Occipital lobe (tissue), 2 donors: ENCODE data around the gene FKBP4. TPM values are rescaled to one million over a fixed set of nuclear protein-coding genes. Genes with fewer than 3 reads are reported as not detected.
A peak's percentile ranks its signal among the peaks of the same experiment; 100 is the strongest.

Experiments
- DNase-seq: peaks from one replicate; lab custom pipeline; 2025; lab: John Stamatoyannopoulos, UW
- total RNA-seq: library from RNA; depleted of rRNA; stranded (reverse); fragments of >200 nt; gene quantifications from one replicate; pipeline ENCODE4 v1.2.3, GENCODE V29; 2014

The FKBP4 gene
- total RNA-seq, 1 donor from 2014 or later, result 41.2 TPM

DNA sequence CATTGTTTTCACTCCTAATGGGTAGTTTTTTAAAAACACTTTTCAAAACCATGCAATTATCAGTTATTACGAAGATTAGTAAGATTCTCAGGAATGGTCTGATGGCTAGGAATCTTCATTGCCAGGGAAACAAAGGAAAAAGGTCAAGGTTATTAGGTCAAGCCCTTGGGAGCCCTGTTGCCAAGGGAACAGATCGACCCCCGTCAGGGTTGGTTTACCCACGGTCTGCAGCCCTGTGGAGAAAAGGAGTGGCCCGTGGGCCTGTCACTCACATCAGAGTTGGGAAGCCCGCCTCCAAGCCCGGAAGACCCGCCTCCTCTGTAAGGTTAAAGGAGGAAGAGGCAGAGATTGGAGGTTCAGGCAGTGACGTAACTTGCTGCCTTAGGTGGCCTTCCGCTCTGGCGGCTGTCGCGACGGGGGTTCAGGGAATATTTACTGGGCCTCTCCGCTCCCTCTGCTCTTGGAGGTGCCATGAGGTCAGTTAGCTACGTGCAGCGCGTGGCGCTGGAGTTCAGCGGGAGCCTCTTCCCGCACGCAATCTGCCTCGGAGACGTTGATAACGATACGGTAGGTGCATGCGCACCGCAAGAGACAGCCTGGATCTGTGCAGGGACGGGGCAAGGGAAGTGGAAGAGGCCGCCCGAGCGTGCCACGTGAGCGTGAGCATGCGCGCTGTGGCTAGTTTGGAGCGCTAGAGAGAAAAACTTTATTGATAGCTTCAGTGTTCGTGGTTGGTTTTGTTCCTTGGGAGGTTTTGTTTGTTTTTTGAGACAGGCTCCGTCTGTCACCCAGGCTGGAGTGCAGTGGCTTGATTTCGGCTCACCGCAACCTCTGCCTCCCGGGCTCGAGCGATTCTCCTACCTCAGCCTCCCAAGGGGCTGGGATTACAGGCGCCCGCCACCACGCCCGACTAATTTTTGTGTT is 17.8 kb downstream of the FKBP4 start, which contains the start of gene ITFG2:
ITFG2 (plus strand) TSS at position 379 of the 924 bp plus-strand sequence; CDS start at position 472, 93 bp downstream.
- DNase-seq, result peak; percentile 98

DNA sequence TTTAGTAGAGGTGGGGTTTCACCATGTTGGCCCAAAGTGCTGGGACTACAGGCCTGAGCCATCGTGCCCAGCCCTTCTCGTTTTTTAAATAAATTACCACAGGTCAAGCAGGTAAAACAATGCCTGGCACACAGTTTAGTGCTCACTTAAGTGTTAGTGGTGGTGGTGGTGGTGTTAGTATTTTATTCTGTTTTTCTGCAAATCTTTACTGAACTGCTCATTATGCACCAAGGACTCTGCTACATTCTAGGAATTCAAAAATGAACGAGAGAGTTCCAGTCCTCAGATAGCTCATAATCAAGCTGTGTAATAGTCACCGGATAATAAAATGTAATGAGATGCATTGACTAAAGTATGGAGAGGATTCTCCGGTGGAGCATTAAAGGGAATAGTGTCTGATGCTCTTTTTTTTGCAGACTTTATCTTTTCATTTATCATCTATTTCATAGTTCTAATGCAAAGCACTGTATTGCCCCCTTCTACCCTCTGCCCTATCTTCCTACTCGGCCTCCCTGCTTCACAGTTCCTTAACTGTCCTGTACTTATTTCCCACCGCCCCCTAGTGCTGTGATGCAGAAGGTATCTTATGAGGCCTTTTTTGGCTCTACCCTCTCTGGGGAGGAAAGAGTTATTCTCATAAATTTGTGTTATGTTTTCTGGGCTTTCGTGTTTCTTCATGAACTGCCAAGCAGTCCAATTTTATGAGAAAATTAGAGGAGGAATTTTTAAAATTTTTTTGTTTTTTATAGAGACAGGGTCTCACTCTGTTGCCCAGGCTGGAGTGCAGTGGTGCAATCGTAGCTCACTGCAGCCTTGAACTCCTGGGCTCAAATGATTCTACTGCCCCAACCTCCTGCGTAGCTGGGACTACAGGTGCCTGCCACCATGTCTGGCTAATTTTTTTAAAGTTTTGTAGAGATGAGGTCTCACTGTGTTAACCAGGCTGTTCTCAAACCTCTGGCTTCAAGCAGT is 18.7 kb downstream of the FKBP4 start:
- DNase-seq, result no peak

DNA sequence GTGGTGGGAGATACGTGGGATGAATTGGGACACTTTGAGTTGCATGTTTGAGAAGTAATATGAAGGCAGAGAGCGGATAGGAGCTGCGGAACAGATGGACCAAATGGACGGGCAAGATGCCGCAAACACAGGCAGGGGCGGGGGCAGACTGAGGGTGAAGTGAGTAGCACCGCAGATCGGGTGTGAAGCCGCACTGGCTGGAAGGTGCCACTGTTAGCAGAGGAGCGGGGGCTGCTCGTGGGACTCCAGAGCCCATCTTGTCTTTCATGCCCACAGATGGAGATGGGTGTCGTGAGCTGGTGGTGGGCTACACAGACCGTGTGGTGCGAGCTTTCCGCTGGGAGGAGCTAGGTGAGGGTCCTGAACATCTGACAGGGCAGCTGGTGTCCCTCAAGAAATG is 25.0 kb downstream of the FKBP4 start:
- no peak for DNase-seq

DNA sequence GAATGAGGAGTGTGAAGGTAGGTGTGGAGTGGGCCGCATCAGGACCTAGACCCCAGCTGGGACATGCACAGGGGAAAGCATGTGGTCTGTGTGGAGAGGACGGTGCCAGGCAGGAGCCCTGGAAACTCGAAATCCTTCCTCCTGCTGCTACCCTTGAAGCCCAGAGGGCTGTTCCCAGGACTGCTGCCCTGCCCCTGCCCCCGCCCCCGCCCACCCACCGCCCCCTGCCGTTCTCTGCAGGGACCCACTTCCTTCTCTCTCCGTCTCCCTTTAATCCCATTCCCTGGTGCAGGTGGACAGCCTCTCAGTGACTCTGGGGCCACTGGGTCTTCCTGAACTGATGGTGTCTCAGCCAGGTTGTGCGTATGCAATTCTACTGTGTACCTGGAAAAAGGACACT is 25.7 kb downstream of the FKBP4 start:
- no peak for DNase-seq

DNA sequence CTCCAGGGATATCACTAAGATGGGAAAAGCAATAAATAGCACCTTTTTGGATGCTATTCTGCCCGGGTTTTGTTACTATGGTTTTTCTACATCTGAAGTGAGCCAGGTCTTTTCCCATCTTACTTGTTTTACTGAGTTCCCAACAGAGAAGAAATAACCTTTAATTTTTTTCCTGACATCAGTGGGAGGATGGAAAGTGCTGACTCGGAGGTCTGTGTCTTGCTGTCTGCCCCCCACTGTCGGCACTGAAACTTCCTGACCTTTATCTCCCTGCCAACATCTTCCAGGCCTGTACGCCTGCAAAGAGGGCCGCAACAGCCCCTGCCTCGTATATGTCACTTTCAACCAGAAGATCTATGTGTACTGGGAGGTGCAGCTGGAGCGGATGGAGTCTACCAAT is 28.7 kb downstream of the FKBP4 start:
- DNase-seq, result no peak

DNA sequence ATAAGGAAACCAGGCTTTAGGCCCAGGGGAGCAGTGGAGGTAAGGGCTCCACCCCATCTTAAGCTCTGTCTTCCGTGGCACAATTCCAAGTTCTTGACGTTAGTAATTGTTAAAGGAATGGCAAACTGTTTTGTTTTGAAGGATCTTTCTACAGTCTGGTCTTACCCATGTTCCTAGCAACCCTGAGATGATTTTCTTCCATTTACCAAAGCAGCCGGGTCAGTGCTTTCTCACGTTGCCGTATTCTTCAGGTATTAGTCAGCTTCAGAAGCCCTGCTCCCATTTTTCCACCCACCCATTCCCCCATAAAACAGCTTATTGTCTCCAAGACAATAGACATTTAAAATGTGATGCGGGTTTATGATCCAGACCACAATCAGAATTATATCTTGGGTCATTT is 29.8 kb downstream of the FKBP4 start:
- DNase-seq, result no peak

DNA sequence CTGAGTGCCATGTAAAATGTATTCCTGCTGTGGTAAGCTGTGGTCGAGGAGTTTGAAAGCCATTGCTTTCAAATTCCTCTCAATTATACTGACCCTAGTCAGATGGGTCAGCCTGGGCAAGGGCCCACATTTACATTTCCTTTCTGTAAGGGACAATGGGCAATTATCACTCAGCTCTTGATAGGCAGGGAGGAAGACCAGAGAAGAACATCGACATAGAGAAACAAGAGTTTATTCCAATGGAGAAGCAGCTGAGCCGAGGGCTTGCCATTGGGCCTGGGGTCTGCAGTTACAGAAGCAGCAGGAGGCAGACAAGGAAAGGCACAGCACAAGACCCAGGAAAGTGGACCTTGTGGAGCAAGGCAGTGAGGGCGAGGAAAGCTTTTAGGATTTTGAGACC is 30.4 kb downstream of the FKBP4 start:
- DNase-seq, result no peak

DNA sequence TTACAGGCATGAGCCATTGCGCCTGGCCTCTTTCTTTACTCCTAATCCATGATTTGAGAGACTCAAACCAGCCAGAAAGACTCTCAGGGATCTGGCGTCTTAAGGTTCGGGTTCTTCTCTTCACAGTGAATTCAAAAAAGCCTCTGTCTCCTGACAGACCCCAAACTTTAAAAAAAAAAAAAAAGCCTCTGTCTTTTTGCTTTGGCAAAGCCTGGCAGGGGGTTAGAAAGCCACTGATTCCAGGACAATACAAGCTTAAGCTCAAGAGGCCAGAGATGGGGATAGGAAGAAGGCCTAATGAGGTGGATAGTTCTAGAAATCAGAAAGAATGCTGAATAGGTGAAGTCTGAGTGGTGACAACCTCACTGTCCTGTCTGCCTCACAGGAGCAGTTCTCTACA is 31.3 kb downstream of the FKBP4 start:
- no peak for DNase-seq

DNA sequence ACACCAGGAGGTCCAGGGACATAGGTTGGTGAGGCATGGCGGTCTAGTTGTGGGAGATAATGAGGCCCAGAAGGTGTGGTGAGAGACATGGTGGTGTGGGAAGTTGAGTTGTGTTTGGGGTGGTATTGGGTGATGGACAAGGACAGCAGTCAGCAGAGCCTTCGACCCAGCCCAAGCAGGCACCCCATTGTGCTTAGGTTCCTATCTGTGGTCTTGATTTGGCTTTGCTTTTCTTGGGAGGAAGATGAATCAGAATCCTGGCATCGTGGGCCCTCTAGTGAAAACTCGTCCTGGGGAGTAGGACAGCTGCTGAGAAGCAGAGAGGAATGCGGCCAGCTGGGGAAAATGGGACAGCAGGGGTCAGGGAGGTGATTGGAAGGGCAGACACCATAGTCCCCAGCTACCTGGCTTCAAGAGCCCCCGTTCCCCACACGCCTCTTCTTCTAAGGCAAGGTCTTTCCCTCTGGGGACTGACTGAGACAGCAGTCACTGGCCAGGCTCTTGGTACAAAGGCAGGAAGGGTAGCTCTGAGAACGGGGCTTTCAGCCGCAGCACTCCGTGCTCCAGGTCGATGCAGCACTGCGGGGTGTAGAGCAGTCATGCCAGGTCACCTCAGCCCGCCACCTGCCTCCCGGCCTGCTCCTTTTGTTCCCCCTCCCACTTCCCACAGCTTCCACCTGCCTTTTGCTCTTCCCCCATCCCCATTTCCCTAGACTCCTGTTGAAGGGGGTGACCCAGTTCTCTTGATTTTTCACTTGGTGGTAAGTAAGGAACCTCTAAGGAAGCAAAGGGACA is 32.1 kb downstream of the FKBP4 start:
- DNase-seq, result no peak

DNA sequence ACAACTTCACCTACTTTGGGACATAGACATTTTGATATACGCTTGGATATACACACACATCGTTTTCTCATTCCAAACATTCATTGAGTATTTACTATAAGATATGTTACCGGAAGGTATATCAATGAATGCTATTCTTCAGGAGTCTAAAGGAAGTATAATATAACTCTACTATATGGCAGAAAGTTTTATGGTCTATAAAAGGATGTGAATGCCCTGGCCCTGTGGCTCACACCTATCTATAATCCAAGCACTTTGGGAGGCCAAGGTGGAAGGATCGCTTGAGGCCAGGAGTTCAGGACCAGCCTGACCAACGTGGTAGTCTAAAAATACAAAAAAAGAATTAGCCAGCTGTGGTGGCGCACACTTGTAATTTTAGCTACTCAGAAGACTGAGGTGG is 34.5 kb downstream of the FKBP4 start:
- DNase-seq, result no peak

DNA sequence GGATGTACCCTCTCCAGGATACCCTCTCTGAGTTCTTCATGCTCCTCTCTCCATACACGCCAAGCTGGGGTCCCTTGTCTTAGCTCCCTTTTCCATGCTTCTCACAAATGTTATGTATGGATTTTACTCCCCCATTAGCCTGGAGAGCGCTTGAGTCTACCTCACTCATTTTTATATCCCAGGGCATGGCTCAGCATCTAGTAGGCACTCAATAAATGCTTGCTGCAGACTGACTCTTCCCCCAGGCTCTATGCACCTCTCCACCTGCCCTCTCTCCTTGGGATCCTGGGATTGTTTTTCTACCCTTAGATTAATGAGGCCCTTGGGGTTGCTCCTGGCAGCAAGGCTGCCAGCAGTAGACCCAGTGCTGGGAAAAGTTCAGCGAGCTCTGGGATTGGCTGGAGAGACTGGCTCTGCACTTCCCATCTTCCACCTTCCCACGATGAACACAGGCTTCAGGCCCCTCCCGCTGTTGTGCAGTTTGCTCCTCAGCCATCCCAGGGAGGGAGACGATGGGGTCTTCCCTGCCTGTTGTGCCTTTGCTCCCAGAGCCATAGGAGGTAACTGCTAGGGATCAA is 37.9 kb downstream of the FKBP4 start:
- DNase-seq, result no peak

DNA sequence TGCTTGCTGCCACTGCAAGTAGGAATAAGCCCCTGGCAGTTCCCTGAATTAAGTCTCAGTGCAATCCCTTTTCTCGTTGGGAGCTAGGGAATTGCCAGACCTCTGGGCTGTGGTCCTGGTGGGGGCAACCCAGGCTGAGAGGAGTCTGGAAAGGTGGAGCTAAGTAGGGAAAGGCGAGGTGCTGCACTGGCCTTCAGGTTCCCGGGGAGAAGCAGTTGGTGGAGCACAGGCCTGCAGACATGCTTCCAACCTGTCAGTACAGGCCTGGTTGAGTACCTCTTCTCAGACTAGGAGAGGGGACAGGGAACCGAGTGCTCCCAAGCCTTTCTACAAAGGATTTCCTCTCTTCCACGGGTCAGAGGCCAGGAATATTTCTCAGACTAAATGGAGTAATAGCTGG is 38.6 kb downstream of the FKBP4 start:
- no peak for DNase-seq

DNA sequence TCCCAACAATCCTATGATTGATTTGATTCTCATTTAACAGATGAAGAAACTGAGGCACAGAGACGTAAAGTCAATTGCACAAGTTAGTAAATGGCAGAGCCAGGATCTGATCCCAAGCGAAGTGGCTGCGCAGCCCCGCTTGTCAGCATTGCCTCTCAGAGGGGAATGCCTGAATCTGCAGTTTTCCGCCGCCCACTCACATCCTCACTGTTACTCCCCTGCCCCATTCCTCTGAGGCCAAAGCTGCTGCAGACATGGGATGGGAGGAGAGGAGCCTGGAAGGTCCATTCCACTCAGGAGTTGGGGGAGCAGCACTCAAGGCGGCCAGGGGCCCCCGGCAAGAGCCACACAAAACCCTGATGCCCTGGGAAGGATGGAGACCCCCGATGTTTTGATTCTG is 39.0 kb downstream of the FKBP4 start:
- no peak for DNase-seq

DNA sequence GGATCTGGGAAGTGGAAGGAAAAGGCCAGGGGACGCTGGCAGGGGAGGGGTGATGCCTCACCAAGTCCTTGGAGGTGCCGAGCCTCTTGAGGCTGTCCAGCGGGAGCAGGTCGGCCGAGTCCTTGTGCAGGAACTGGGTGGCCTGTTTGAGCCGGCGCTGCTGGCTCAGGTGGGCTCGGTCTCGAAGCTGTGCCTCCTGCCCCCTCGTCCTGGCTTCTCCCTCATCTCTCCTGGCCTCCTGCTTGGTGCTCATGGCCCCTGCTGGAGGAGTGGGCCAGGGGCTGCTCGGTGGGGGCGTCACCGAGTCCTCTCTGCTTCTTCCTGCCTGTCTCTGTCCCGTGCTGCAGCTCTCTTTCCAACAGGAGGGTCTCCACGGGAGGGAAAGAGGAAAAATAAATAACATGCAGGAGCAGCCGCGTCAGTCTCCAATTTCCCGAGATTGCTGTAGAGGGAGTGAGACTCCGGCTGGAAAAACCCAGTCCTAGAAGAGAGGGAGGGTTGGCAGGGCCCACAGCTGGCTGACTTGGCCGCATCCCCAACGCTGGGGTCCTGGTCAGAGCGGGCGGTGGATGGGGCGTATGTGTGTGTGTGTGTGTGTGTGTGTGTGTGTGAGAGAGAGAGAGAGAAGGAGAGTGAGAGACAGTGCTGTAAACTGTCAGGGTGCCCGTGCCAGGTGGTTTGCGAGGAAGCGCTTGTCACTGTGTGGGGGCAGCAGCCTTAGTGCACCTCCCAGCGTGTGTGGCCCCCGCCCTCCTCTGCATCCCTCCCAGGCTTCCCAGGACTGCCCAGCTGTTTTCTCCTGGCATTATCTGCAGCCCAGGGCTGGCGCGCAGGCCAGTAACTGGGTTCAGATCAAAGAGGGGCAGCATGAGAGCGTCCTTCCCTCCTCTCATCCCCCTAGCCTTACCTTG is 40.1 kb downstream of the FKBP4 start, which contains the start of gene NRIP2:
NRIP2 (minus strand) TSS at position 455 of the 911 bp plus-strand sequence; CDS start at position 403, 52 bp downstream.
- peak; percentile 57 for DNase-seq

DNA sequence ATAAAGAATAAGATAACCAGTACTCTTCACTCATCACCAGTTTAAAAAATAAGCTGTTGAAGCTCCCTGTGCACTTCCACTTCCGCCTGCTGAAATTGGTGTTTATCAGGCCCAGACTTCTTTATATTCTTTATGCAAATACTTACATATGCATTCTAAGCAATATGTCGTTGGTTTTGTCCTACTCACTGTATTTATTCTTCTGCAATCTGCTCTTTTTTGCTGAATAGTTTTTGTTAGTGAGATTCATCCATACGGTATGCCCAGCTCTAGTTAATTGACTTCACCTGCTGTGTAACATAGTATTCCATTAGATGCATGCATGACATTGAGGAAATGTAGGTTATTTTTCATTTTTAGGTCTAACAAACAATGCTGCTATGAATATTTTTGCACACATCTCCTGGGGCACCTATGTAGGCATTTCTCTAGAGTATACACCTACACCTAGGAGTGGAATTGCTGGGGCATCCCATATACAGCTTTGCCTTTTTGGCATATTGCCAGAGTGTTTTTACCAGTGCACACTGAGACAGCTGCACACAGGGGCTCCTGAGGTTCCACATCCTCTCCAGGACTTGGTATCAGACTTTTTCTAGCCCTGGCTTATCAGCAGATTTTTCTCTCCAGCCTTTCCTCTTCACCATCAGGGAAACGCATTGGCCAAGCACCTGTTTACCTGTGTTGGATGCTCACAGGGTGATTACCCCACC is 41.1 kb downstream of the FKBP4 start:
- DNase-seq, result no peak

DNA sequence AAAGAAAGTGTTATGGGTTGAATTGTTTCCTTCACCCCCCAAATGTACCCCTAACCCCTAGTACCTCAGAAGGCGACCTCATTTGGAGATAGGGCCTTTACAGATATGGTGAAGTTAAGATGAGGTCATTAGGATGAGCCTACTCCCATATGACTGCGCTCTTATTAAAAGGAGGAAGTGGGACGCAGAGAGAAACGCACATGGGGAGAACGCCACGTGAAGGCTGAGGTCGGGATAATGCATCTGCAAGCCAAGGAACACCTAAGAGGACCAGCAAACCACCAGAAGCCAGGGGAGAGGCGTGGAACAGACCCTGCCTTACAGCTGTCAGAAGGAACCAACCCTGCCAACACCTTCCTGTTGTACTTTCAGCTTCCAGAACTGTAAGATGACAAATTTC is 41.8 kb downstream of the FKBP4 start:
- no peak for DNase-seq

DNA sequence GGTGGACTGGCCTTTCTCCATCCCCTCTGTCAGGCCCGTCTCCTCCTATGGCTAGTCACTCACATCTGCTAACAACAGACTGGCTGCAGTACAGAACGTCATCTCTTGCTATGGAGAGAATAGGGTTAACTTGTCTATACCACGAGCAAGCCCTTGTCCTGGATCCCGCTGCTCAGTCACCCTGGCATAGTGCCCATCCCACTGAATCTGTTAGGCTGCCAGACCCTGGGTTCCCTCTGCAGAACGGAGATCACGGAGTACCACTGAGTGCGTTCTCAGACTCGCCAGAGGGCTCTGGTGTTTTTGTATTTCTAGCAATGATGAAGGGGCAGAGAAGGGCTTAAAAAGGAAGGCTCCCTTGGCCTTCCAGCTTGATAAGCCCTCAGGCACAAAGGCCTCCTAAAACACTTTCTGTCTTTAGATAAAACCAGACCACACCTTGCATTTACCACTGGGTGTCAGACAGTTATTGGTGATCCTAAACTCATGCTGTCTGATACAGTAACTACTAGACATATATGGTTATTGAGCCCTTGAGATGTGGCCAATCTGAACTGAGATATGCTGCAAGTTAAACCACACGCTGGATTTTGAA is 46.4 kb downstream of the FKBP4 start:
- no peak for DNase-seq

DNA sequence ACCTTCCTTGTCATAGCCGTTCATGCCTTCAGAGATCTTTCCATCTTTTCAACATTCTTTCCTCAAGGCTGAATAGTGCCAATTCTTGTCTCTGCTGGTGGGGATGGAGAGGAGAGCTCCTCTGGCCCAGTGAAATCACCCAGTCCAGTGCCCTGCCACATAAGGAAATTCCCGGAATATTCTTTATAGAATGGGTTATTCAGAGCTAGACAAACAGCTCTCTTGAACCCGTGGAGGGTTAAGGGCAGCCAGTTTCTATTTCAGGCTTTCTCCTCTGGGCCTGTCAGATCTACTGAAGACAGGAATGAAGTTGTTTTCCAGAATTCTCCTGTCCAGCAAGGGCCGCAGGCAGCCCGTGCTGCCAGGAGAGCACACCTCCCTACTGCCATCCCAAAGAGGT is 48.2 kb downstream of the FKBP4 start:
- DNase-seq, result no peak

DNA sequence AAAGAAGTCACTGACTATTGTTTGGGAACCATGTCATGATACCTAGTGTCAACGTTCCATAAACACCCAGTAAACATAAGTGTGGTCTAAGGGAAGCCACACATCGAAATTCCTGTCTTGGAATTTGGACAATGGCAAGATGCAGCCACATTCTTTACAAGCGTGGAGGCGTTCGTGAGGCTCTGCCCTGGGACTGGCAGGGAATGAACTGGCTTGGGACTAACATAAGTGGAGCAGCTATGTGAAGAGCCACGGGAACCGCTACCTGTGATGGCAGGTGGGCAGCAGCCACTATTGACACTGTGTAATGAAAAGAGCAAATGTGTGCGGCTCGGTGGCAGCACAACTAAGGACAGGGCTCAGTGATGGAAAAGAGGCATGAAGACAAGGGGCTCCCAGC is 50.0 kb downstream of the FKBP4 start:
- DNase-seq, result no peak
